OCI-LY1 (cell line): Measurements from ENCODE around the gene S1PR4.

ENCODE experiments used
- CTCF ChIP-seq: fragments of 200-600 bp; sonication (generic), shearing (Covaris generic); IDR thresholded peaks from 2 replicates; pipeline ENCODE4 v1.5.1; 2017; ENCODE audit warnings: mild to moderate bottlenecking, antibody characterized with exemption, low read length, moderate library complexity, mixed read lengths
- EZH2 ChIP-seq: fragments of 200-600 bp; sonication (generic), shearing (Covaris generic); IDR thresholded peaks from 2 replicates; pipeline ENCODE4 v1.8.0; 2017; ENCODE audit warnings: borderline replicate concordance, mixed run types, mild to moderate bottlenecking, antibody characterized with exemption, low read length, moderate library complexity, mixed read lengths

GRCh38 chr19:3175781-3176714 is 2.5 kb upstream of the S1PR4 start:
- no peak for TF ChIP-seq CTCF
- no peak for TF ChIP-seq EZH2
